ENCODE measurements around the gene ARMC8.

DNA sequence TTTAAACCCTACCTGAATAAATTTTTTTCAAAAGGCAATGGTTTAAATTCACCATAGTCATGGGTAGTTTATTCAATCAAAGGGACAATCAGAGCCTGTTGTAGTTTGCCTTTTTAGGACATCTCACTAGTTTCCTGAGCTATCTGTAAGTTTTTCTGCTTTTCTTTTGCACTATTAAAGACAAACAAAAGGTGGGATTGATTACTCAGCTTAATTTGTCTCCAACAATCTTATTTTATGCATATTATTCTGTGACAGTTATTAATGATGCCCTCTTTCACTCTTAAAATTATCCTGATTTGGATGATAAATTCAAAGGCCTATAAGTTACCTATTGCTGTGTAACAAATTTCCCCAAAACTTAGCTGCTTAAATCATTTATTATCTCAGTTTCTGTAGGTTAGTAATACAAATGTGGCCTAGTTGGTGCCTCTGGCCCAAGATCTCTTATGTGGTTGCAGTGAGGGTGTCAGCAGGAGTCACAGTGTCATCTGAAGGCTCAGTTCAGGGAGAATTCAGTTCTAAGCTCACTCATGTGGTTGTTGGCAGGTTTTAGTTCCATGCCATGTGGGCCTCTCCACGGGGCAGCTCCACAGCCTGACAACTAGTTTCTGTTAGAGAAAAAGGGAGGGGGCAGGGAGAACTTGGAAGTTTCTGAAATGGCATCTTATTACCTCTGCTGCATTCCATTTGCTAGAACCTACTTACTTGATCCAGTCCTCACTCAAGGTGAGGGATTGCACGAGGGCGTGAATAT, 16.0 kb downstream of the ARMC8 start:
- TF ChIP-seq POLR2A (IDR thresholded peaks at IDR 0.05): no peak
- TF ChIP-seq, protein P1, sequence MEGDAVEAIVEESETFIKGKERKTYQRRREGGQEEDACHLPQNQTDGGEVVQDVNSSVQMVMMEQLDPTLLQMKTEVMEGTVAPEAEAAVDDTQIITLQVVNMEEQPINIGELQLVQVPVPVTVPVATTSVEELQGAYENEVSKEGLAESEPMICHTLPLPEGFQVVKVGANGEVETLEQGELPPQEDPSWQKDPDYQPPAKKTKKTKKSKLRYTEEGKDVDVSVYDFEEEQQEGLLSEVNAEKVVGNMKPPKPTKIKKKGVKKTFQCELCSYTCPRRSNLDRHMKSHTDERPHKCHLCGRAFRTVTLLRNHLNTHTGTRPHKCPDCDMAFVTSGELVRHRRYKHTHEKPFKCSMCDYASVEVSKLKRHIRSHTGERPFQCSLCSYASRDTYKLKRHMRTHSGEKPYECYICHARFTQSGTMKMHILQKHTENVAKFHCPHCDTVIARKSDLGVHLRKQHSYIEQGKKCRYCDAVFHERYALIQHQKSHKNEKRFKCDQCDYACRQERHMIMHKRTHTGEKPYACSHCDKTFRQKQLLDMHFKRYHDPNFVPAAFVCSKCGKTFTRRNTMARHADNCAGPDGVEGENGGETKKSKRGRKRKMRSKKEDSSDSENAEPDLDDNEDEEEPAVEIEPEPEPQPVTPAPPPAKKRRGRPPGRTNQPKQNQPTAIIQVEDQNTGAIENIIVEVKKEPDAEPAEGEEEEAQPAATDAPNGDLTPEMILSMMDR (IDR thresholded peaks at IDR 0.05): no peak
